Neuronal stem cell (in vitro differentiated cells): ENCODE results near the gene SLC1A7.

Source experiments
- DNase-seq: peaks from one replicate; pipeline ENCODE4 v3.0.0-alpha.2; 2013; ENCODE audit warnings: low spot score
- H2AFZ ChIP-seq: one replicate; pipeline ENCODE4 v1.6.1; 2013; ENCODE audit warnings: mild to moderate bottlenecking, low read length, inconsistent platforms
- H2AK5ac ChIP-seq: 2 replicates; pipeline ENCODE4 v1.6.1; 2013; ENCODE audit warnings: low read depth, mild to moderate bottlenecking, inconsistent platforms, low read length, moderate library complexity, mixed read lengths
- H2BK120ac ChIP-seq: 2 replicates; pipeline ENCODE4 v1.6.1; 2013; ENCODE audit warnings: low read depth, mild to moderate bottlenecking, inconsistent platforms, low read length, moderate library complexity, mixed read lengths
- H2BK12ac ChIP-seq: one replicate; pipeline ENCODE4 v1.6.1; 2013; ENCODE audit warnings: low read length, inconsistent platforms
- H2BK15ac ChIP-seq: 2 replicates; pipeline ENCODE4 v1.6.1; 2013; ENCODE audit warnings: mild to moderate bottlenecking, low read length, inconsistent platforms, mixed read lengths
- H2BK5ac ChIP-seq: one replicate; pipeline ENCODE4 v1.6.1; 2013; ENCODE audit warnings: inconsistent platforms, mild to moderate bottlenecking, low read length, moderate library complexity
- H3K14ac ChIP-seq: one replicate; pipeline ENCODE4 v1.6.1; 2013; ENCODE audit warnings: low read length, inconsistent platforms
- H3K18ac ChIP-seq: 2 replicates; pipeline ENCODE4 v1.6.1; 2013; ENCODE audit warnings: low read length, inconsistent platforms
- H3K23ac ChIP-seq: 2 replicates; pipeline ENCODE4 v1.6.1; 2013; ENCODE audit warnings: low read depth, mild to moderate bottlenecking, mixed read lengths, low read length, inconsistent platforms; ENCODE audit not compliant: poor library complexity
- H3K27ac ChIP-seq: replicated peaks from 3 replicates; pipeline ENCODE4 v1.5.1; 2013; ENCODE audit warnings: low read length, inconsistent platforms
- H3K27me3 ChIP-seq, 3 experiments: 2 replicates each; pipeline ENCODE4 v1.6.1; 2013; ENCODE audit warnings: low read length in 3 of 3, mild to moderate bottlenecking in 2 of 3, inconsistent platforms in 1 of 3, low read depth in 1 of 3, mixed read lengths in 1 of 3, moderate library complexity in 1 of 3; ENCODE audit not compliant: control insufficient read depth in 3 of 3, insufficient read depth in 3 of 3
- H3K36me3 ChIP-seq, 2 donors: replicated peaks in 1 of 2; 2 replicates each; pipeline ENCODE4 v1.6.1; 2013; ENCODE audit warnings: low read length in 2 of 2; ENCODE audit not compliant: control insufficient read depth in 2 of 2, insufficient read depth in 2 of 2
- H3K4ac ChIP-seq: 2 replicates; pipeline ENCODE4 v1.6.1; 2013; ENCODE audit warnings: inconsistent platforms, mild to moderate bottlenecking, low read length, moderate library complexity
- H3K4me1 ChIP-seq, 2 donors: 1 replicate in 1 of 2; 2 replicates in 1 of 2; pipeline ENCODE4 v1.6.1; 2013; ENCODE audit warnings: low read length in 2 of 2, low read depth in 1 of 2; ENCODE audit not compliant: control insufficient read depth in 2 of 2, insufficient read depth in 1 of 2
- H3K4me2 ChIP-seq: one replicate; pipeline ENCODE4 v1.6.1; 2013; ENCODE audit warnings: mild to moderate bottlenecking, low read length, inconsistent platforms; ENCODE audit not compliant: insufficient read depth, poor library complexity, severe bottlenecking
- H3K4me3 ChIP-seq, 2 donors: 2 replicates each; pipeline ENCODE4 v1.5.1; 2013; ENCODE audit warnings: low read length in 2 of 2, mild to moderate bottlenecking in 2 of 2, inconsistent platforms in 1 of 2, moderate library complexity in 1 of 2
- H3K79me1 ChIP-seq: one replicate; pipeline ENCODE4 v1.6.1; 2013; ENCODE audit warnings: low read depth, mild to moderate bottlenecking, inconsistent platforms, low read length, moderate library complexity
- H3K9ac ChIP-seq: one replicate; pipeline ENCODE4 v1.6.1; 2013; ENCODE audit warnings: mild to moderate bottlenecking, low read depth, low read length, inconsistent platforms; ENCODE audit not compliant: poor library complexity
- H3K9me3 ChIP-seq, 2 donors: replicated peaks in 1 of 2; 2 replicates each; pipeline versions ENCODE3 to v1.6.1; 2013; ENCODE audit warnings: low read length in 2 of 2, mild to moderate bottlenecking in 2 of 2, inconsistent platforms in 1 of 2, low read depth in 1 of 2, mixed read lengths in 1 of 2, moderate library complexity in 1 of 2; ENCODE audit not compliant: control insufficient read depth in 2 of 2, insufficient read depth in 1 of 2
- H4K8ac ChIP-seq: one replicate; pipeline ENCODE4 v1.6.1; 2013; ENCODE audit warnings: low read depth, mild to moderate bottlenecking, inconsistent platforms, low read length, moderate library complexity
- H4K91ac ChIP-seq: one replicate; pipeline ENCODE4 v1.6.1; 2013; ENCODE audit warnings: low read length, low read depth, mild to moderate bottlenecking, inconsistent platforms; ENCODE audit not compliant: poor library complexity
- WGBS, 2 donors: extraction: QIAGEN DNeasy Blood & Tissue Kit; methylation state at CpG; one replicate each; pipeline ENCODE4 v1.1.7; 2013; ENCODE audit warnings: missing lambda C conversion rate in 2 of 2, mixed read lengths in 1 of 2; ENCODE audit not compliant: insufficient read length in 2 of 2, insufficient replicate concordance in 1 of 2; ENCODE audit errors: extremely low coverage in 2 of 2; 5-methylcytosine and 5-hydroxymethylcytosine counted together

Gene SLC1A7

GRCh38 chr1:53073868-53074311, 68.5 kb downstream of the SLC1A7 start:
- Histone ChIP-seq H3K79me1 (no peaks in the 10 kb centered on the region), H3K36me3 (no peaks in the 10 kb centered on the region), H3K18ac (peak overlapping the region; percentile 31), H2AK5ac (peak overlapping the region; percentile 56), H4K8ac (no peak overlapping the region), H3K4ac (no peak overlapping the region), H3K9ac (peak overlapping the region; percentile 25), H3K14ac (no peak overlapping the region), H2BK15ac (peak overlapping the region; percentile 55), H2BK120ac (no peak overlapping the region), H2BK12ac (no peak overlapping the region), H3K27me3 (peaks cover 0 to 10% (median 0%) of the 10 kb centered on the region in 3 experiments), H3K4me3 (no peak overlapping the region), H3K27ac (no peak overlapping the region), H2AFZ (peak overlapping the region; percentile 27), H4K91ac (no peak overlapping the region), H3K4me1 (peaks cover 9 to 25% of the 10 kb centered on the region in 2 donors), H3K4me2 (no peak overlapping the region), H3K23ac (no peak overlapping the region), H3K9me3 (no peaks in the 10 kb centered on the region), H2BK5ac (no peak overlapping the region)
- WGBS, 2 donors: no CpG with 5 or more reads among the region's 10 CpGs
- DNase-seq: no peak

- Histone ChIP-seq H3K4me2 (no peak overlapping the region), H2AK5ac (no peak overlapping the region), H3K9ac (no peak overlapping the region), H2BK12ac (no peak overlapping the region), H3K4ac (no peak overlapping the region), H3K27ac (no peak overlapping the region), H2BK5ac (no peak overlapping the region), H3K23ac (no peak overlapping the region), H3K36me3 (no peaks in the 10 kb centered on the region), H3K9me3 (no peaks in the 10 kb centered on the region), H3K4me3 (no peak overlapping the region), H3K14ac (no peak overlapping the region), H3K27me3 (peaks cover 0 to 15% (median 0%) of the 10 kb centered on the region in 3 experiments), H3K18ac (no peak overlapping the region), H4K91ac (no peak overlapping the region), H4K8ac (no peak overlapping the region), H2AFZ (no peak overlapping the region), H2BK15ac (no peak overlapping the region), H3K4me1 (peaks cover 9 to 25% of the 10 kb centered on the region in 2 donors), H3K79me1 (no peaks in the 10 kb centered on the region), H2BK120ac (no peak overlapping the region)
- WGBS, 2 donors: no CpG with 5 or more reads among the region's 7 CpGs
- no peak for DNase-seq
Observed at GRCh38 chr1:53073287-53073686, 69.2 kb downstream of the SLC1A7 start.

- Histone ChIP-seq H2BK12ac (no peak overlapping the region), H2BK120ac (no peak overlapping the region), H3K79me1 (no peaks in the 10 kb centered on the region), H4K8ac (no peak overlapping the region), H3K27ac (no peak overlapping the region), H3K36me3 (no peaks in the 10 kb centered on the region), H3K4me2 (no peak overlapping the region), H3K4me1 (peaks cover 9 to 23% of the 10 kb centered on the region in 2 donors), H3K4me3 (no peak overlapping the region), H4K91ac (no peak overlapping the region), H3K23ac (no peak overlapping the region), H3K9ac (no peak overlapping the region), H2AK5ac (no peak overlapping the region), H3K14ac (no peak overlapping the region), H2BK5ac (no peak overlapping the region), H3K9me3 (no peaks in the 10 kb centered on the region), H2BK15ac (no peak overlapping the region), H3K4ac (no peak overlapping the region), H3K18ac (no peak overlapping the region), H3K27me3 (peaks cover 0 to 20% (median 0%) of the 10 kb centered on the region in 3 experiments), H2AFZ (no peak overlapping the region)
- DNase-seq: no peak
- no CpG with 5 or more reads among the region's 1 CpG for WGBS, 2 donors
Observed at GRCh38 chr1:53071915-53072314, 70.5 kb downstream of the SLC1A7 start.

GRCh38 chr1:53071167-53071865, 71.1 kb downstream of the SLC1A7 start:
- peak overlapping the region; percentile 90 for H2AK5ac ChIP-seq
- H3K9ac ChIP-seq: no peak overlapping the region
- peak overlapping the region; percentile 60 for H3K23ac ChIP-seq
- no peak overlapping the region for H3K14ac ChIP-seq
- H2BK120ac ChIP-seq: no peak overlapping the region
- H4K91ac ChIP-seq: no peak overlapping the region
- no peaks in the 10 kb centered on the region for H3K36me3 ChIP-seq
- WGBS, 2 donors: no CpG with 5 or more reads among the region's 17 CpGs
- H3K18ac ChIP-seq: peak overlapping the region; percentile 80
- no peak overlapping the region for H3K4ac ChIP-seq
- no peak overlapping the region for H3K4me2 ChIP-seq
- DNase-seq: no peak
- no peak overlapping the region for H3K4me3 ChIP-seq
- no peak overlapping the region for H2AFZ ChIP-seq
- H3K27ac ChIP-seq: no peak overlapping the region
- H2BK5ac ChIP-seq: peak overlapping the region; percentile 47
- H3K9me3 ChIP-seq: no peaks in the 10 kb centered on the region
- H3K4me1 ChIP-seq: peaks cover 9 to 18% of the 10 kb centered on the region in 2 donors
- H3K27me3 ChIP-seq: peaks cover 0 to 25% (median 0%) of the 10 kb centered on the region in 3 experiments
- no peak overlapping the region for H2BK12ac ChIP-seq
- no peak overlapping the region for H2BK15ac ChIP-seq
- no peaks in the 10 kb centered on the region for H3K79me1 ChIP-seq
- no peak overlapping the region for H4K8ac ChIP-seq
